Measurements from ENCODE around the gene TRIM39.
"Not testable (repeated sequence)": the region's sequence is repeated elsewhere in the genome, so short reads cannot be mapped to it uniquely, and the experiment has no call there.

Gene TRIM39

DNA sequence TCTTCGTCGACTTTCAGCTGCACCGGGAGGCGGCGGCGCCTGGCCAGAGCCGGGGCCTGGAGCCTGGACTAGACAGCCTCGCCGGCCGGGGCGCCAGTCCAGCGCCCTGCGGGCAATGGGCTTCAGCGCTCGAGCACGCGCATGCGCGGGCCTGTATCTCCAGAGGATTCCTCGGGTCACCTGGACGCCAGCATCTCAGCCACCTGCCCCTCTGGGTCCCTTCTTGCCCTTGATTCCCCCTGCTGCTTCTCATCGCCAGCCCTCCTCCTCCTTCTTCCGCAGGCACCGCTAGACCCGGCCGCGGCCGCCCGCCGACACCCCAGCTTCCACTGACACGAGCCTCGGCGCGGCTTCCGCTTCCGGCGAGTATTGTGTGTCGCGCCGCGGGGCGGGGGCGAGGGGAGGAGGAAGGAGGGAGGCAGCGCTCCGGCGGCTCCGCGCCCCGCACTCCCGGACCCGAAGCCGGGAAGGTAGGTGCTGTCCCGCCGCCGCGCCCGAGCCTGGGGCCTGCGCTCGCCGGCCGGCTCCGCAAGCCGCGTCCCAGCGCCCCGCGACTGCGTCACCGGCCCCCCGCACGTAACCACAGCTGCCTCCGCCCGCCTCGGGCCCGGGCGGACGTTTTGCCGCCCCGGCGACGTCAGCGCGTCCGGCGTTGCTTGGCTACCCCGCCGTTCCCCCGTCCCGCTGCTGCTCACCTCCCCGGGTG, at the start of gene TRIM39:
Gene TRIM39 (plus strand): TSS at position 402 of the 706 bp plus-strand sequence. CDS start 2,391 bp downstream, outside the sequence.
- peaks cover 63% of the 10 kb centered on the region for H3K36me3 ChIP-seq (ENCODE audit: control insufficient read depth, low read length)
- peaks cover 63% of the 10 kb centered on the region for H3K79me2 ChIP-seq (ENCODE audit: control insufficient read depth, low read length)
- H3K4me3 ChIP-seq (ENCODE audit: low read length) = peak within 1 kb of the TSS; percentile 99
- H3K9me2 ChIP-seq (replicated peaks; ENCODE audit: control insufficient read depth, low read length) = no peaks in the 10 kb centered on the region
- peaks cover 19% of the 10 kb centered on the region for H4K20me1 ChIP-seq (ENCODE audit: control insufficient read depth, insufficient read depth, low read depth, low read length)
- peak within 1 kb of the TSS; percentile 99 for H3K4me2 ChIP-seq (ENCODE audit: low read length)
- H3K27me3 ChIP-seq (ENCODE audit: control insufficient read depth, low read length) = no peaks in the 10 kb centered on the region
- H3F3A ChIP-seq (ENCODE audit: control insufficient read depth, insufficient read depth) = peaks cover 6% of the 10 kb centered on the region
- H3K4me1 ChIP-seq (ENCODE audit: control insufficient read depth, low read length) = peaks cover 39% of the 10 kb centered on the region
- peak within 1 kb of the TSS; percentile 87 for H3K27ac ChIP-seq (ENCODE audit: low read depth, low read length)
- H3K9me3 ChIP-seq (ENCODE audit: control insufficient read depth, insufficient read depth, low read length) = no peaks in the 10 kb centered on the region
- TF ChIP-seq EZH2phosphoT487 (IDR thresholded peaks at IDR 0.05; ENCODE audit: borderline replicate concordance, low read length) = no peak
- TF ChIP-seq, protein P1, sequence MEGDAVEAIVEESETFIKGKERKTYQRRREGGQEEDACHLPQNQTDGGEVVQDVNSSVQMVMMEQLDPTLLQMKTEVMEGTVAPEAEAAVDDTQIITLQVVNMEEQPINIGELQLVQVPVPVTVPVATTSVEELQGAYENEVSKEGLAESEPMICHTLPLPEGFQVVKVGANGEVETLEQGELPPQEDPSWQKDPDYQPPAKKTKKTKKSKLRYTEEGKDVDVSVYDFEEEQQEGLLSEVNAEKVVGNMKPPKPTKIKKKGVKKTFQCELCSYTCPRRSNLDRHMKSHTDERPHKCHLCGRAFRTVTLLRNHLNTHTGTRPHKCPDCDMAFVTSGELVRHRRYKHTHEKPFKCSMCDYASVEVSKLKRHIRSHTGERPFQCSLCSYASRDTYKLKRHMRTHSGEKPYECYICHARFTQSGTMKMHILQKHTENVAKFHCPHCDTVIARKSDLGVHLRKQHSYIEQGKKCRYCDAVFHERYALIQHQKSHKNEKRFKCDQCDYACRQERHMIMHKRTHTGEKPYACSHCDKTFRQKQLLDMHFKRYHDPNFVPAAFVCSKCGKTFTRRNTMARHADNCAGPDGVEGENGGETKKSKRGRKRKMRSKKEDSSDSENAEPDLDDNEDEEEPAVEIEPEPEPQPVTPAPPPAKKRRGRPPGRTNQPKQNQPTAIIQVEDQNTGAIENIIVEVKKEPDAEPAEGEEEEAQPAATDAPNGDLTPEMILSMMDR (IDR thresholded peaks at IDR 0.05; ENCODE audit: low read depth, low read length, poor library complexity, severe bottlenecking) = no peak

DNA sequence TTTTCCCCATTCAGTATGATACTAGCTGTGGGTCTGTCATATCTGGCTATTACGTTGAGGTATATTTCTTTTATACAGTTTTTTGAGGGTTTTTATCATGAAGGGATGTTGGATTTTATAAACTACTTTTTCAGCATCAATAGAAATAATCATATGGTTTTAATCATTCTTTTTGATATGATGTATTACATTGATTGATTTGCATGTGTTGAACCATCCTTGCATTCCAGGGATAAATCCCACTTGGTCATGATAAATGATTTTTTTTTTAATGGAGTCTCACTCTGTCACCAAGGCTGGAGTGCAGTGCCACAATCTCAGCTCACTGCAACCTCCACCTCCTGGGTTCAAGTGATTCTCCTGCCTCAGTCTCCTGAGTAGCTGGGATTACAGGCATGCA, 45.7 kb upstream of the TRIM39 start:
- H3K9me3 ChIP-seq (ENCODE audit: control insufficient read depth, insufficient read depth, low read length) = peaks cover 45% of the 10 kb centered on the region
- H3K27me3 ChIP-seq (ENCODE audit: control insufficient read depth, low read length); H3K79me2 ChIP-seq (ENCODE audit: control insufficient read depth, low read length); H3K4me3 ChIP-seq (ENCODE audit: low read length); H3K27ac ChIP-seq (ENCODE audit: low read depth, low read length); H3K9me2 ChIP-seq (replicated peaks; ENCODE audit: control insufficient read depth, low read length); H3K4me2 ChIP-seq (ENCODE audit: low read length); H4K20me1 ChIP-seq (ENCODE audit: control insufficient read depth, insufficient read depth, low read depth, low read length); H3K36me3 ChIP-seq (ENCODE audit: control insufficient read depth, low read length); H3K4me1 ChIP-seq (ENCODE audit: control insufficient read depth, low read length); H3F3A ChIP-seq (ENCODE audit: control insufficient read depth, insufficient read depth): not testable (repeated sequence)

DNA sequence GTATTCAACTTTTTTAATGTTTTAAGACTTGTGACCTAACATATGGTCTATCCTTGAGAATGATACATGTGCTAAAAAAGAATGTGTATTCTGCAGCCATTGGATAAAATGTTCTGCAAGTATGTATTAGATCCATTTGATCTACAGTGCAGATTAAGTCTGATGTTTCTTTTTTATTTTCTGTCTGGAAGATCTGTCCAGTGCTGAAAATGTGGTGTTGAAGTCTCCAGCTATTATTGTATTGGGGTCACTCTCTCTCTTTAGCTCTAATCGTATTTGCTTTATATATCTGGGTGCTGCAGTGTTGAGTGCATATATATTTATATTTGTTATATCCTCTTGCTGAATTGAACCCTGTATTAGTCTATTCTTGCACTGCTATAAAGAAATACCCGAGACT, 44.2 kb upstream of the TRIM39 start:
- no peak overlapping the region for H3K4me3 ChIP-seq (ENCODE audit: low read length)
- H3K9me3 ChIP-seq (ENCODE audit: control insufficient read depth, insufficient read depth, low read length) = peaks cover 51% of the 10 kb centered on the region
- no peaks in the 10 kb centered on the region for H3K9me2 ChIP-seq (replicated peaks; ENCODE audit: control insufficient read depth, low read length)
- no peak overlapping the region for H3K4me2 ChIP-seq (ENCODE audit: low read length)
- H3K79me2 ChIP-seq (ENCODE audit: control insufficient read depth, low read length) = no peaks in the 10 kb centered on the region
- no peaks in the 10 kb centered on the region for H3K4me1 ChIP-seq (ENCODE audit: control insufficient read depth, low read length)
- no peaks in the 10 kb centered on the region for H3K36me3 ChIP-seq (ENCODE audit: control insufficient read depth, low read length)
- no peaks in the 10 kb centered on the region for H3F3A ChIP-seq (ENCODE audit: control insufficient read depth, insufficient read depth)
- H3K27me3 ChIP-seq (ENCODE audit: control insufficient read depth, low read length) = no peaks in the 10 kb centered on the region
- no peak overlapping the region for H3K27ac ChIP-seq (ENCODE audit: low read depth, low read length)
- no peak for TF ChIP-seq EZH2phosphoT487 (IDR thresholded peaks at IDR 0.05; ENCODE audit: borderline replicate concordance, low read length)
- TF ChIP-seq, protein P1 (IDR thresholded peaks at IDR 0.05; ENCODE audit: low read depth, low read length, poor library complexity, severe bottlenecking) = no peak
- H4K20me1 ChIP-seq (ENCODE audit: control insufficient read depth, insufficient read depth, low read depth, low read length) = no peaks in the 10 kb centered on the region

DNA sequence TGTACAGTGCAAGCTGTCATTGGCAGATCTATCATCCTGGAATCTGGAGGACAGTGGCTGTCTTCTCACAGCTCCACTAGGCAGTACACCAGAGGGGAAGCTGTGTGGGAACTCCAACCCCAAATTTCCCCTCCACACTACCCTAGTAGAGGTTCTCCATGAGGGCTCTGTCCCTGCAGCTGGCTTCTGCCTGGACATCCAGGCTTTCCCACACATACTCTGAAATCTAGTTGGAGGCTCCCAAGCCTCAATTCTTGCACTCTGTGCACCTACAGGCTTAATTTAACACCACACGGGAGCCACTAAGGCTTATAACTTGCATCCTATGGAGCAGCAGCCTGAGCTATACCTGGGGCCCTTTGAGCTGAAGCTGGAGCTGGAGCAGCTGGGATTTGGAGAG, 43.0 kb upstream of the TRIM39 start:
- Histone ChIP-seq H4K20me1 (ENCODE audit: control insufficient read depth, insufficient read depth, low read depth, low read length) (no peaks in the 10 kb centered on the region), H3K27ac (ENCODE audit: low read depth, low read length) (no peak overlapping the region), H3K36me3 (ENCODE audit: control insufficient read depth, low read length) (peaks cover 3% of the 10 kb centered on the region), H3K4me2 (ENCODE audit: low read length) (no peak overlapping the region), H3K4me1 (ENCODE audit: control insufficient read depth, low read length) (no peaks in the 10 kb centered on the region), H3K4me3 (ENCODE audit: low read length) (no peak overlapping the region), H3F3A (ENCODE audit: control insufficient read depth, insufficient read depth) (no peaks in the 10 kb centered on the region), H3K9me2 (replicated peaks; ENCODE audit: control insufficient read depth, low read length) (no peaks in the 10 kb centered on the region), H3K79me2 (ENCODE audit: control insufficient read depth, low read length) (no peaks in the 10 kb centered on the region), H3K27me3 (ENCODE audit: control insufficient read depth, low read length) (no peaks in the 10 kb centered on the region), H3K9me3 (ENCODE audit: control insufficient read depth, insufficient read depth, low read length) (peaks cover 57% of the 10 kb centered on the region)
- no peak for TF ChIP-seq EZH2phosphoT487 (IDR thresholded peaks at IDR 0.05; ENCODE audit: borderline replicate concordance, low read length)
- TF ChIP-seq, protein P1 (IDR thresholded peaks at IDR 0.05; ENCODE audit: low read depth, low read length, poor library complexity, severe bottlenecking) = no peak
